ENCODE measurements around the gene TRUB2. TPM values are rescaled to one million over a fixed set of nuclear protein-coding genes. Genes with fewer than 3 reads are reported as not detected.
"Not testable (repeated sequence)": the region's sequence is repeated elsewhere in the genome, so short reads cannot be mapped to it uniquely, and the experiment has no call there.

The TRUB2 gene
- total and polyA plus RNA-seq, 8 donors: 6.6 to 16.5 (median 12.8) TPM

- no peak overlapping the region for H3K27ac ChIP-seq
- FAIRE-seq (no peak), ATAC-seq (no peak), DNase-seq (no peak)
- H3K9me3 ChIP-seq: no peaks in the 10 kb centered on the region
- H3K4me3 ChIP-seq: no peak overlapping the region
- TF ChIP-seq, protein P1, sequence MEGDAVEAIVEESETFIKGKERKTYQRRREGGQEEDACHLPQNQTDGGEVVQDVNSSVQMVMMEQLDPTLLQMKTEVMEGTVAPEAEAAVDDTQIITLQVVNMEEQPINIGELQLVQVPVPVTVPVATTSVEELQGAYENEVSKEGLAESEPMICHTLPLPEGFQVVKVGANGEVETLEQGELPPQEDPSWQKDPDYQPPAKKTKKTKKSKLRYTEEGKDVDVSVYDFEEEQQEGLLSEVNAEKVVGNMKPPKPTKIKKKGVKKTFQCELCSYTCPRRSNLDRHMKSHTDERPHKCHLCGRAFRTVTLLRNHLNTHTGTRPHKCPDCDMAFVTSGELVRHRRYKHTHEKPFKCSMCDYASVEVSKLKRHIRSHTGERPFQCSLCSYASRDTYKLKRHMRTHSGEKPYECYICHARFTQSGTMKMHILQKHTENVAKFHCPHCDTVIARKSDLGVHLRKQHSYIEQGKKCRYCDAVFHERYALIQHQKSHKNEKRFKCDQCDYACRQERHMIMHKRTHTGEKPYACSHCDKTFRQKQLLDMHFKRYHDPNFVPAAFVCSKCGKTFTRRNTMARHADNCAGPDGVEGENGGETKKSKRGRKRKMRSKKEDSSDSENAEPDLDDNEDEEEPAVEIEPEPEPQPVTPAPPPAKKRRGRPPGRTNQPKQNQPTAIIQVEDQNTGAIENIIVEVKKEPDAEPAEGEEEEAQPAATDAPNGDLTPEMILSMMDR (IDR thresholded peaks at IDR 0.05): no peak
- no peaks in the 10 kb centered on the region for H3K27me3 ChIP-seq
- 91 to 92% methylated on average over 8 of the region's 8 CpGs for WGBS, 2 donors
- H3K4me1 ChIP-seq: peaks cover 0 to 8% (median 0%) of the 10 kb centered on the region in 3 donors
- intact Hi-C loops (cut with DNase I): loop anchor here in 1 of 3 donors (10.0 kb wide), 1 partner anchor 48 kb away; no protein-coding TSS in a partner anchor
- H3K36me3 ChIP-seq: peaks cover 4 to 38% (median 9%) of the 10 kb centered on the region in 3 donors
These were observed 20.9 kb upstream of the TRUB2 start for GRCh38 chr9:128342971-128343680.

DNA sequence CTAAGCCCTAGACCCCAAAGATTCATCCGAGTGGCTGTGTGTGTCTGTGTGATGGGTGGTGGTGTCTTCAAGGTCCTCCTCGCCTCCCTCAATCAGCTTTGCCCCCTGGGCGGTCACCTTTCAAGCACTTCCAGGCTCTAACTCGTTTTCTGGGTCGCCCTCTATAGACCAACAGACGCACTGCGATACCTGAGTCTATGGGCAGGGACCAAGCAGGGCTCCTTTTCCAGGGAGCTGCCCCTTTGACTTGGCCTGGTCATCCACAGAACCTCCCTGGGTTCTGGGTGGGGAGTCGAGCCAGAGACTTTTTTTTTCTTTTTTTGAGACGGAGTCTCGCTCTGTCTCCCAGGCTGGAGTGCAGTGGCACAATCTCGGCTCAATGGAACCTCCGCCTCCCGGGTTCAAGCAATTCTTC, 19.2 kb upstream of the TRUB2 start:
- FAIRE-seq: no peak

DNA sequence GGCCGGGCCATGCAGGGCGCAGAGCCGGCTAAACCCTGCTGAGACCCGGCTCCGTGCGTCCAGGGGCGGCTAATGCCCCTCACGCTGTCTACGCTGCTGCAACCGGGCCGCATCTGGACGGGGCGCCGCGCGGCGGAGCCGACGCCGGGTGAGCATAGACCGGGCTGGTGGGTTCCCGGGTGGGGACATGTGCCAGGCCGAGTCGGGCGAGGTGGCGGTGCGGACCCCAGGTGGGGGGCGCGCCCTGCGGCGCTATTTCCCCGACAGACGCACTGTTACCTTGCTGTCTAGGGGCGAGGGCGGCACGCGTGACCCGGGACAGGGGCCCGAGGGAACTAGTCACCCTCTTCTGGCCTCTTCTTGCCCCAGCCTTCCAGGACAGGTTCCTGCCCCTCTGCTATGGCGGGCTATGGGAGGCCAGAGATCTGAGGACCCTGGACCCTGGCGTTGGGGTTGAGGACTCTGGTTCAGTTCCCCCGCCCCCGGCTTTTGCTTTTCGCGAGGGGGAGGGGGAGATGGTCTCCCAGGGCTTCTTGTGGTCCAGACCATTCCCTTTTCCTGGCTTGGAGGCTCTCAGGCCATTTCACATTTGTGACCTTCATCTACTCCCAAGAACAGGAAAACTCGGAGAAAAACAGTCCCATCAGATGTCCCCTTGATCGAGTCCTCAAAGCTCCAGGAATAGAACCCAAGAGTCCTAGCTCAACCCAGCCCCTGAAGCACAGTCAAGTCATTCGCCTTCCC, 18.6 kb upstream of the TRUB2 start:
- H3K4me3 ChIP-seq: peak overlapping the region; percentile 56 to 89 (median 67)
- H3K4me1 ChIP-seq: peaks cover 0 to 8% (median 0%) of the 10 kb centered on the region in 3 donors
- TF ChIP-seq, protein P1 (IDR thresholded peaks at IDR 0.05): no peak
- peak overlapping the region; percentile 15 to 68 (median 30) for H3K27ac ChIP-seq
- DNase-seq (peak in 1 of 6 donors; percentile 30), FAIRE-seq (no peak), ATAC-seq (peak; percentile 9 to 11 (median 10))
- H3K36me3 ChIP-seq: peaks cover 0 to 21% (median 4%) of the 10 kb centered on the region in 3 donors
- intact Hi-C loops (cut with DNase I): loop anchor here in 1 of 3 donors (10.0 kb wide), 1 partner anchor 46 kb away; no protein-coding TSS in a partner anchor
- no peaks in the 10 kb centered on the region for H3K9me3 ChIP-seq
- WGBS, 2 donors: 1 to 2% methylated on average over 44 to 48 of the region's 48 CpGs
- H3K27me3 ChIP-seq: no peaks in the 10 kb centered on the region

More for the DNA sequence above, 19.2 kb upstream of the TRUB2 start:
- WGBS, 2 donors: 26 to 27% methylated on average over 13 of the region's 13 CpGs
- intact Hi-C loops (cut with DNase I): loop anchor here in 1 of 3 donors (10.0 kb wide), 1 partner anchor 47 kb away; no protein-coding TSS in a partner anchor
- Histone ChIP-seq H3K4me1 (peaks cover 0 to 8% (median 0%) of the 10 kb centered on the region in 3 donors), H3K9me3 (no peaks in the 10 kb centered on the region), H3K36me3 (peaks cover 2 to 22% (median 4%) of the 10 kb centered on the region in 3 donors), H3K27ac (peak overlapping the region in 1 of 4 donors; percentile 68), H3K27me3 (no peaks in the 10 kb centered on the region), H3K4me3 (peak overlapping the region; percentile 56 to 89 (median 67))
- ATAC-seq: peak; percentile 62 to 77 (median 73)
- TF ChIP-seq, protein P1 (IDR thresholded peaks at IDR 0.05): peak; percentile 41 to 52 (median 42)
- DNase-seq: peak in 5 of 6 donors; percentile 54 to 73 (median 64)

- DNase-seq (peak; percentile 78 to 91 (median 86)), ATAC-seq (peak; percentile 90 to 94 (median 92)), FAIRE-seq (no peak)
- Histone ChIP-seq H3K27ac (peak within 1 kb of the TSS; percentile 51 to 78 (median 72)), H3K9me3 (no peaks in the 10 kb centered on the region), H3K4me3 (peak within 1 kb of the TSS; percentile 56 to 89 (median 68)), H3K36me3 (peaks cover 0 to 14% (median 4%) of the 10 kb centered on the region in 3 donors), H3K4me1 (peaks cover 0 to 8% (median 0%) of the 10 kb centered on the region in 3 donors), H3K27me3 (no peaks in the 10 kb centered on the region)
- intact Hi-C loops (cut with DNase I): loop anchor here in 1 of 3 donors (10.0 kb wide), 1 partner anchor 45 kb away; no protein-coding TSS in a partner anchor
- WGBS, 2 donors: 2 to 5% methylated on average over 32 to 75 of the region's 75 CpGs
- TF ChIP-seq, protein P1 (IDR thresholded peaks at IDR 0.05): no peak
These were observed 17.8 kb upstream of the TRUB2 start, which contains the start of gene SLC27A4 for GRCh38 chr9:128339761-128340690. Gene SLC27A4, plus strand, starts transcription at chr9:128340527. Its CDS starts 2,606 bp downstream, at chr9:128343133.

GRCh38 chr9:128338852-128339614, 16.8 kb upstream of the TRUB2 start:
- H3K4me1 ChIP-seq; H3K36me3 ChIP-seq; H3K4me3 ChIP-seq; ATAC-seq; FAIRE-seq; H3K27me3 ChIP-seq; DNase-seq; intact Hi-C loops (cut with DNase I); H3K9me3 ChIP-seq: not testable (repeated sequence)
- H3K27ac ChIP-seq: peak overlapping the region in 1 of 4 donors; percentile 68
- 90 to 93% methylated on average over 15 of the region's 15 CpGs for WGBS, 2 donors

Data from pancreas (tissue), 10 donors.